HG03565 (cell line): Measurements from ENCODE around the gene AOPEP.

Experiments used
- ATAC-seq: cut with Tn5 transposase; IDR thresholded peaks from one replicate; pipeline ENCODE4 v1.9.1; 2021; ENCODE audit warnings: mild to moderate bottlenecking, moderate library complexity; ENCODE audit not compliant: unreplicated experiment

The AOPEP gene

GRCh38 chr9:95088421-95089161, 362.1 kb downstream of the AOPEP start:
- ATAC-seq, result no peak

GRCh38 chr9:95089257-95090022, 362.9 kb downstream of the AOPEP start:
- no peak for ATAC-seq

DNA sequence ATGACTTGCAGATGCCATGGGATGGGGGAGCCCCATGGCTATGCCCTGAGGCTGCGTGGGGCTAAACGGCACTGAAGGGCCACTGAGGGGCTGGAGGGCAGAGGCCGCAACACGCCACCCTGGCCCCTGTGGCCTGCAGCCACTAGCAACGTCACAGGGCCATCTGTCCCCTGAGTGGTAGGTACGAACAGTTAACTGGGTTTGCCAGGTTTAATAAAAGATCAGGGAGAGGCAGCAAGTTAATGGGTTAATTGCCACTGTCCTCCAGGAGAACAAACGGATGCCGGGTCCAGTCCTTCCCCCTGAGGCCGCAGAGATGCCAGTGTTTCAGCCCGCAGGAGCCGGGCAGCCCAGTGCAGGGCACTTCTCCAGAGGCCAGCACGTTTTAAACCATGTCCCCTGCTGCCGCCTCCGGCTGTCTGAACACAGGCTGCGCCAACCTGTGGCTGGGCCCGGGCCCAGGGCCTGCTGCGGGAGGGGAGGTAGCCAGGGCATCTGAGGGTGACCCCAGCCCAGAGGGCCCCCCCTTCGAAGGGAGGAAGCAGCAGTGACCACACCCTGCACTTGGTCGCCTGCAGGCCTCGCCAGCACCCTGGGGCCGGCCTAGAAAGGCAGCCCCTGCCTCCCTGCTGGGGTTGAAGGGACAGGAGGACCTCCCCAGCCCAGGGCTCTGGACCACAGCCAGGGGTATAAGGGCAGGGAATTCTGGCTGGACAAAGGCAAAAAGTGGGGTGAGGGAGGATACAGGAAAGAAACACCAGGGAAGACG, 363.7 kb downstream of the AOPEP start:
- no peak for ATAC-seq

DNA sequence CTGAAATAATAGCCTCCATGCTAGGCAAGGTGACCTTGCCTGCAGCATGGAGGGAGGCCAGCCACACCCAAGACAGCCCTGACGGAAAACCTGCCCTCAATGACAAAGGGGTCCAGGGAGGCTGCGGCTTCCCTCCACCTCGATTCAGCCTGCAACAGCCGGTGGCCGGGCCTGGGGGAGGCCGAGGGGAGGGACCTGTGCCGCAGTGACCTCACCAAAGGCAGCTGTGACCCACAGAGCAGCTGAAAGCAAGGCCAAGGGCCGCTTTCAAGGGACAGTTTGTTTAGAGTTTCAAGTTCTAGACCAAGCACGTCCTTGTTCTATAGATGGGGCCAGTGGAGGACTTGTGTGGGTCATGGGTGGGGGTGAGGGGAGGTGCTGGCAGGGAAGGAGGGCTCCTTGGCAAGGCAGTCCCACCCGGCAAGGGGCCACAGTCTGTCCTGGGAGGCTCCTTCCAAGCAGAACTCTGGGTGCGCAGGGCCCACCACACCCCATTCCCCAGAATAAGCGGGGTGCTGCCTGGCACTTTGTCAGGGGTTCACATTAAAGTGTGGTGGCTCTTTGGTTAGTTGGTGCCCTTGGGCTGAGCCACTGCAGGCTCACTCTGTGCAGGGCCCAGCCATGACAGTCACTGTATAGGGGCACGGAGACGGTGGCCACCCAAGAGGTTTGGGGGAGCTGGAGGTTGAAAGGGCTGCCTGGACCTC, 364.5 kb downstream of the AOPEP start:
- no peak for ATAC-seq

DNA sequence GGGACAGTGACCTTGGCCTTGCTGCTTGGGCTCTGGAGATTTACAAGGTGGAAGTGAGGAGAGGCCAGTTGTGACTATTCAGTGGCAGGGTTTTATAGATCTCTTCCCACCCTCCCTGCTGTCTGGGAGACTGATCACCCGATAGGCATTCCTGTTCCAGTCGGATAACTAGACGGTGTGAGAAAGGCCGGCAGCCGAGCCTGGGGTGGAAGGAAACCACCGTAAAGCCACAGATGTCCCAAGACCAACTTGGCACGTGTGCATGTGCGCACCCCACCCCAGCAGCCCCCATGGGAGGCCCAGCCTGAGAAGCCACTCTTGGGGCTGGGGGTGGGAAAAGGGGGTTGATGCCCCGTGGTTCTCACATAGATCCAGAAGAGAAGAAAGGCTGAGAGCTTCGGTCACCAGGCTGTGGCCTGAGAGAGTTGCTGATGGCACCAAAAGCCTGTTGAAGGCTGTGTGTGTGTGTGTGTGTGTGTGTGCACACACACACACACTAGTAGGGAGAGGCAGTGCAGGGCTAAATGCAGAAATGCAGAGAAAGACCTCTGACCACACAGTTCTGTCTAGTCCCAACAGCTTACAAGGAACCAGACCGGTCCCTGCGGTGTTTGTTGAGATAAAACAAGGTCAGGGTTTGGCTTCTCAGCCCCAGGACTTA, 365.2 kb downstream of the AOPEP start:
- ATAC-seq, result no peak

- no peak for ATAC-seq
Observed at GRCh38 chr9:95092262-95093072, 366.0 kb downstream of the AOPEP start.

GRCh38 chr9:95093586-95093985, 367.1 kb downstream of the AOPEP start:
- ATAC-seq, result no peak

DNA sequence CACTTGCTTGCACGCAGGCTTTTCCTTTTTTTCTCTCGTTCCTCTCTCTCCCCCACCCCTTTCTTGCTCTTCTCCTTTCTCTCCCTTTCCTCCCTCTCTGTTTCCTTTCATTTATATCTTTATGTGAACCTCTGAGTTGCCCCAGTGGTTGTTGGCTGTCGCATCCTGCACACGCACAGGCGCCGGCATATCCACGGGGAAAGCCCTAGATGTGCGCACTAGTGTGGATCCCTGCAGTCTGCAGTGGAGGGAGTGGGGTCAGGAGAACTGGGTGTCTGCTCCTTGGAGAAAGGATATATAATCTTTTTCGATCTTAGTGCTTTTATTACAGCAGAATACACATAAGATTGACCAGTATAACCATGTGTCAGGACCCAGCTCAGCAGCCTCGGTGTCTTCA, 367.5 kb downstream of the AOPEP start:
- ATAC-seq, result no peak

DNA sequence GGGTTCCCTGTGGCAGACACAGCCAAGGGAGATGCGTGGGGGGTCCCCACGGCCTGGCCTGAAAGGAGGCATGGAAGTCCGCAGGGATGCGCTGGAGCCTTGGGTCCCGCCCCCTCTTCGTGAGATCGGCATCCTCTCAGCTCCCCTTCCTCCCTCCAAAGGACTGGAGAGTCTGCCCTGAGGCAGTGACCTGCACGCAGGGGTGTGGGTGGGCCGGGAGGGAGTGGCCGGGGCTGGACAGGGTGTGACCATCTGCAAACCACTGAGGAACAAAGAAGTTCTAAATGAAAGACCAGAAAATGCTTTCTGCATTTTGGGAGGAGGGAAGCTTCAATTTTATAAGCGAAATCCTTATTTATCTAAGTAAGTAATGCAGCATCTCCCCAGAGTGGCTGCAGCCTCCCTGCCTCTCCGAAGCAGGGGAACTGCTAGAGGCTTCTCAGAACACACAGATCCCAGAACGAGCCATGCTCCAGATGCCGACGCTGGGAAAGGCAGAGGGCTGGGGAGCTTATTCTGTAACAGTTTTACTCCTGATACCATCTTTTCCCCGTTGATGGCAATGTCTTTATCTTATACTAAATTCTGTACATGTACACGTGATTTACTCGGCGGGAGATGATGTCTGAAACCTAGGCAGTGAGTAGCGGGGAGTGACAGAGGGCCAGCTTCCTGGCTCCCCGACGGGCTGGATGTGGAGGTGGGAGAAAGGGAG, 369.3 kb downstream of the AOPEP start:
- ATAC-seq, result no peak

DNA sequence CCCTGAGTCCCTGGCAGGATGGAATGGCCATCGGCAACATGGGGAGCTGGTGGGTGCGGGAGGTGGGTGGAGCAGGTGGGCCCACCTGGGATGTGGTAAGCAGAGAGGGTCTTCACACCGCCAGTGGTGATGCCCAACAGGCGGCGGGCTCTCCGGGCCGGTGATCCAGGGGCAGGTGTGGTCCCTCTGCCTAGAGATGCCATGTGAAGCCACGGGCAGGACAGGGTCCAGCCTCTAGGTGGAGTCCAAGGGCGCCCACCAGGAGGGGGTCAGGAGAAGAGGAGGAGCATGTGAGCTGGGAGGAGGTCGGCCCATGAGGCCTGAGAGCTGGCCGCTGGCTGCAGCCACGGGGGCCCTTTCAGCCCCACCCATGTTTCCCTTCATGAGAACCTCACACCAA, 369.9 kb downstream of the AOPEP start:
- ATAC-seq, result no peak

DNA sequence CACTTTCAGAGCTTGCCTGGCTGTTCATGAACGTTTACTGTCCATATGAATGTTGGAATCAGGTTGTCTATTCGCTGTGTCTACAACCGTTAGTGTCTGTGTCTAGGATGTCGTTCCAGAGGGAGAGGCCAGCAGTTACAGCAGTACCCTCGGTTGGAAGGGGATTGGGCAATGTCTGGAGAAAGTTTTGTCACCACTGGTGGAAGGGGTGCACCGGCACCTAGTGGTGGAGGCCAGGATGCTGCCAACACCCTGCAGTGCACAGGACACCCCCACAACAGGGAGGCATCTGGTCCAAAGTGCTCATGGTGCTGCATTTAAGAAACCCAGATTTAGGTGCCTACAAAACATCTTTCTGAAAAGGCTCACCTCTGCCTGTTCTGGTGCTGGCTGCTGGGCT, 370.3 kb downstream of the AOPEP start:
- ATAC-seq, result no peak

GRCh38 chr9:95097279-95097678, 370.8 kb downstream of the AOPEP start:
- no peak for ATAC-seq

DNA sequence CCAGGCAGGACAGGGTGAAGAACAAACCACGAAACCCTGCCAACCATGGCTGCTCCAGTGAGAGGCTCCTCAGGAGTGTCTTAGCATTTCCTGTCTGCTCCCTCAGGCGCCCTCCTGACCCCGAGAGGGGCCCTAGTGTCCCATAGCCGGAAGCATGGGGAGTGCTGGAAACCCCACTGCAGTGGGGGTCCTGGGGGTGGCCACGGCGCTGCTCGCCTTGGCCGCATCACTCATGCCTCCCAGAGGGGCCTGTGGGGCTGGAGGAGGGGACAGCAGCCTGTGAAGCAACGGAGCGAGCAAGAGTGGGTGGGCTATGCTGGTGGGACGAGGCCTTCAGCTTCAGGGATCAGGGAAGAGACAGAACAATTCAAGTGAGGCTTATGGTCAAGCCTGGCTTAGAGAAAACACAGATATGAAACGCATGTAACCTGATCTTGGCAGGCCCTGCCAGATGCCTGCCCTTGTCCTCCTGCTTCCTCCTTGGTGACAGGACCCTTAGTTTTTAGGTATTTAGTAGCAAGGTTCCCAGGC, 372.0 kb downstream of the AOPEP start:
- ATAC-seq, result no peak

DNA sequence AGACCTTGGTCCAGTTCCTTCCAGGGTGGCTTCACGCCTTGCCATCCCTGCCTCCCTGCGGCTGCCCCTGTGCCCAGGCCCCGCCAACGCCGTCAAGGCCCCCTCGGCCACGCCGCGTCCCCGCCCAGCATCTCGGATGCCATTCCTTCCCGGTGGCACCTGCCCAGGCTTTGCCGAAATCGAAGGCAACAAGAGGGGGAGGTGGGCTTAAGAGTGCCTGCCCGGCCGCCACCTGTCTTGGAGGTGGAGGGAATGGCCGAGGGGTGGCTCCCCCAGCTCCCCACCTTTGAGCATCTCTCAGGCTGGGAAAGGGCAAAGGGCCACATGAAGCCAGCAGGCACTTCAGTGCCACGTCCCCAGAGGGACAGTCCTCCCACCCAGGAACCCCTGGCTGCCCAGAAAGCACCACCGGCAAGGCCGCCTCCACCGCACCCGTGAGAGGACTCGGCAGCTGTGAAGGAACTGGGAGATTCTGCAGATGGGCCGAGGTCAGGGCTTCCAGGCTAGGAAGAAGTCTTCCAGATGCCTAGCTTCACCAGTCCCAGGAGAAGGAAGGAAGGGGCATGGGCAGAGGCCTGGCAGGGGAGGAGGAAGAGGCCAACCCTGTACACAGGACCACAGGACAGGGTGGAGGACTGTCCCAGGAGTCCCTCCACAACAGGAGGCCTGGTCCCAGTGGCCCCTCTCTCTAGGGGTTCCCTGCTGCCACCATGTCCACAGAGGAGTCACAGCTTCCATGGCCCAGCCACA, 373.0 kb downstream of the AOPEP start:
- ATAC-seq, result no peak

DNA sequence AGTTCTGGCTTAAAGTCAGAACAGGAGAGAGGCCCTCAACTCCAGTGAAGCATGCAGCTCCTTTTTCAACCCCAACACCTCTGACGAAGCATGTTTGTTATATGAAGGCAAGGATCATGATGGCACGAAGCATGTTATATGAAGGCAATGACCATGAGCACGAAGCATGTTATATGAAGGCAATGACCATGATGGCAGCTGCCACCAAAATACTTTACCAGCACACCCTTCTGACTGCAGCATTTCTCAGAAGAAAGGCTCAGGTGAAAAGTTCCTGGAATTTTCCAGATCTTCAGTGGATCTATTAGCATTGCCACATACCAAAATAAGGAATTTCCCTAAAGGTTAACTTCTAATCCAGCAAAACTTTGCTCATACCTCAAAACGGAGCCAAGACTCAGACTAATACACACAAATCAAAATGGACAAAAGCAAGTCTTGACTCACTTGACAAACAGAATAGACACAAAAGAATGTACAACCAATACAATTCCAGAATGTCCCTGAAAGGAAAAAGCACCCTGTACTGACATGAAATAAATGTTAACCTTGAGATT, 373.6 kb downstream of the AOPEP start:
- ATAC-seq, result no peak

GRCh38 chr9:95101326-95101725, 374.8 kb downstream of the AOPEP start:
- ATAC-seq, result no peak

GRCh38 chr9:95102001-95102433, 375.5 kb downstream of the AOPEP start:
- no peak for ATAC-seq

- ATAC-seq, result no peak
Observed at GRCh38 chr9:95102572-95102971, 376.1 kb downstream of the AOPEP start.
